ACC112 (cell line): ENCODE data around the gene TCF7L2.

Experiments used
- H2AFZ ChIP-seq: fragments of 200-600 bp; sonication (generic); one replicate; pipeline ENCODE4 v1.6.0; 2017; ENCODE audit warnings: antibody characterized with exemption, low read length; ENCODE audit not compliant: unreplicated experiment
- H3K27ac ChIP-seq: fragments of 200-600 bp; sonication (generic); 2 replicates; pipeline ENCODE4 v1.5.1; 2014; ENCODE audit warnings: low read depth, mild to moderate bottlenecking, antibody characterized with exemption, low read length, moderate library complexity
- H3K27me3 ChIP-seq: fragments of 200-600 bp; sonication (generic); 2 replicates; pipeline ENCODE4 v1.6.1; 2014; ENCODE audit warnings: mild to moderate bottlenecking, antibody characterized with exemption, low read length, moderate library complexity, mixed read lengths; ENCODE audit not compliant: insufficient read depth
- H3K36me3 ChIP-seq: fragments of 200-600 bp; sonication (generic); 2 replicates; pipeline ENCODE4 v1.6.1; 2016; ENCODE audit warnings: mild to moderate bottlenecking, antibody characterized with exemption, low read length, moderate library complexity, mixed read lengths; ENCODE audit not compliant: insufficient read depth
- H3K4me1 ChIP-seq: fragments of 200-600 bp; sonication (generic); one replicate; pipeline ENCODE4 v1.6.1; 2016; ENCODE audit warnings: low read length, mixed read lengths; ENCODE audit not compliant: insufficient read depth, unreplicated experiment, control insufficient read depth
- H3K4me3 ChIP-seq: fragments of 200-600 bp; sonication (generic); 2 replicates; pipeline ENCODE4 v1.5.1; 2014; ENCODE audit warnings: mild to moderate bottlenecking, low read depth, low read length
- H3K79me2 ChIP-seq: fragments of 200-600 bp; sonication (generic); one replicate; pipeline ENCODE4 v1.6.0; 2016; ENCODE audit warnings: low read length; ENCODE audit not compliant: control insufficient read depth, unreplicated experiment, insufficient read depth

The TCF7L2 gene

DNA sequence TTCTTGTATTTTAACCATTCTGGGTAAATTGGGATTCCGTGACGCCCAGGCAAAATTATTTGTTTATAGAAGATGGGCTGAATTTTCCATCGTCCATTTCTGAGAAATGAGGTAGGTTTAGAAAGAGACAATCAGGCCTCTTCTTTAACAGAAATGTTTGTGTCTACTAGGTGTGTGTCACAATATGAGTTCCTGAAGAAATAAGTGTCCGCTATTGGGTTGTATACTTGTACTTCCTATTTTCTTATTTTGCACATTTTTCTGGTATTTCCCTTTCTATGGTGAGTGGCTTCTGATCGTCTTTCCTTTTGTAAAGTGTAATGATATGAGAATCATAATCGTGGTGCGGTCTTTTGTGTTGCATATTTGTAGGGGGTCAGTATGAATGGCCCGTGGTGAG is 83.9 kb downstream of the TCF7L2 start:
- Histone ChIP-seq H3K79me2 (peaks cover 57% of the 10 kb centered on the region), H3K27me3 (no peaks in the 10 kb centered on the region), H2AFZ (no peak overlapping the region), H3K4me3 (no peak overlapping the region), H3K36me3 (no peaks in the 10 kb centered on the region), H3K27ac (no peak overlapping the region), H3K4me1 (peaks cover 6% of the 10 kb centered on the region)

DNA sequence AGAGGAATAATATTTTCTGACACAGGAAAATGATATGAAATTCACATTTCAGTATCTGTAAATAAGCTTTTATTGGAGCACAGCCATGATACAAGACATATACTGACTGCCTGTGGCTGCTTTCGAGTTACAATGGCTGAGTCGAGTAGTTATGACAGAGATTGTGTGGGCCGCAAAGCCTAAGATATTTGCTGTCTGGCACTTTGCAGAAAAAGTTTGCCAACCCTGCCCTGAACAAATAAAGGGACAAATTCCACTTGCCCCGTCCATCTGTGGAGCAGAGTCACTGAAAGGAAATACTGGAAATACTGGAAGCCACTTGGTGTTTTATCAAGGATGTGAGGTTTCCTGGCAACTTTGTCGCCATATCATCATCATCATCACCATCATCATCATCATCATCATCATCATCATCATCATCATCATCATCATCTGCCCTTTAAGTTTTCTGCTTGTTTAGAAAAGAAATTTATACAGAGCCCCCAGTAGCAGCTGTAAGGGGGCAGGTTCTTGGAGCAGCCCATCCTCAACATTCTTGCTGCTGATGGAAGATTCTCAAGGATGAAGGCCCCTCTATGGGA is 85.8 kb downstream of the TCF7L2 start:
- peaks cover 40% of the 10 kb centered on the region for H3K79me2 ChIP-seq
- H3K27me3 ChIP-seq = no peaks in the 10 kb centered on the region
- H3K4me1 ChIP-seq = peaks cover under 1% of the 10 kb centered on the region
- H2AFZ ChIP-seq = no peak overlapping the region
- H3K27ac ChIP-seq = no peak overlapping the region
- 0 out of 2 replicates have a peak, but pooled peaks cover under 1% of the 10 kb centered on the region for H3K36me3 ChIP-seq
- H3K4me3 ChIP-seq = no peak overlapping the region

DNA sequence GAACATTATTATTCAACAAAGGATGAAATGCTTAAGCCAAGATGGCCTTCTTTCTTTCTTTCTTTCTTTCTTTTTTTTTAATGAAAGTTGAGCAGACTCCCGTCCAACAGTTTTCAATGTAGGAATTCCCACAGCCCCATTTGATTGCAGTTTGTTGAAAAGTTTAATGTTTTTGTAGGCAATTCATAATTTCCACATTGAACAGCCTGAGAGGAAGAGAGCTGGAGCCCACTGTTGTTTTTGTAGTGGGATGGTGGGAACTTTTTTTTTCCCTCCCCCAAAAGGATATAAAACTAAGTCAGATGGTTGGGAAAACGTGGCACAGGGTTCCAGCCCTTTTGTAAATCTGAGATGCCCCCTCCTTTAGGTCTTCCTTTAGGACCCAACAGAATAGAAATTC is 86.6 kb downstream of the TCF7L2 start:
- H2AFZ ChIP-seq = no peak overlapping the region
- no peak overlapping the region for H3K4me3 ChIP-seq
- H3K4me1 ChIP-seq = peaks cover 6% of the 10 kb centered on the region
- H3K27ac ChIP-seq = no peak overlapping the region
- H3K79me2 ChIP-seq = peaks cover 33% of the 10 kb centered on the region
- H3K27me3 ChIP-seq = no peaks in the 10 kb centered on the region
- 0 out of 2 replicates have a peak, but pooled peaks cover 3% of the 10 kb centered on the region for H3K36me3 ChIP-seq

DNA sequence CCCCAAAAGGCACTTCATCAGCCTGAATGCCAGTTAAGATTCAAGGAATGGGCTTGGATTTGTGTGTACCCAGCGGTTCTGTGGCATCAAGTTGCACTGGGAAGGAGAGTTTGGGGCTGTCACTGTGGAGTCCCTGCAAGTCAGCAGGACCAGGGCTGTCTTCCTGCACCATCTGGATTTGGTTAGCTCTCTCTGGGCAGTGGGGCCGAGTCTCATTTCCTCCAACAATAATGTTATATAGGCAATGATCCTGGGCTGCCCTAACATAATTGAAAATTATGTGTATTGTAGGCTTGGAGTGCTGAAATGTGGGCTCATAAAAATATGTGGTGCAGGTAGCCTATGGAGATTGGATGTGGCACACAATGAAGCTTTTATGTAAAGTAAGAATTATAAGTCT is 87.2 kb downstream of the TCF7L2 start:
- no peak overlapping the region for H3K4me3 ChIP-seq
- peaks cover 12% of the 10 kb centered on the region for H3K4me1 ChIP-seq
- H3K27ac ChIP-seq = no peak overlapping the region
- H3K36me3 ChIP-seq = 0 out of 2 replicates have a peak, but pooled peaks cover 3% of the 10 kb centered on the region
- peaks cover 28% of the 10 kb centered on the region for H3K79me2 ChIP-seq
- no peak overlapping the region for H2AFZ ChIP-seq
- H3K27me3 ChIP-seq = no peaks in the 10 kb centered on the region

DNA sequence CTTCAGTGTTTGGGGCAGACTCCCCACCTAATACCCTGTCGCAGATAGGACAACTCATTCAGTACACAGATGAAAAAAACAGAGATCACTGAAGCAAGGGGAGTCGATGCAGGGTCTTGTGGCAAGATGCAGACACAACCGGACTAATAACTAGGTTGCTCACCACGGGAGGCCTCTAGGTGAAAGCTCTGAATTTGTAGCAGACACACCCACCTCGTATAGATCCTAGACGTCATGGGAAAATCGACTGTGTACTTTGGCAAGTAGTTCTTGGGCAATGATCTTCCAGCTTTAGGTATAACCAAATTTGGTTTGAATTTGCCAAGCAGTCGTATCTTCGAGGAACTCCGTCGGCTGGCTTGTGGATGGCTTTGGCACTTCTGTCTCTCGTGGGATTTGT is 88.1 kb downstream of the TCF7L2 start:
- H3K4me3 ChIP-seq = no peak overlapping the region
- H3K27me3 ChIP-seq = no peaks in the 10 kb centered on the region
- H3K27ac ChIP-seq = no peak overlapping the region
- H3K36me3 ChIP-seq = 0 out of 2 replicates have a peak, but pooled peaks cover 5% of the 10 kb centered on the region
- peaks cover 22% of the 10 kb centered on the region for H3K4me1 ChIP-seq
- no peak overlapping the region for H2AFZ ChIP-seq
- peaks cover 22% of the 10 kb centered on the region for H3K79me2 ChIP-seq

DNA sequence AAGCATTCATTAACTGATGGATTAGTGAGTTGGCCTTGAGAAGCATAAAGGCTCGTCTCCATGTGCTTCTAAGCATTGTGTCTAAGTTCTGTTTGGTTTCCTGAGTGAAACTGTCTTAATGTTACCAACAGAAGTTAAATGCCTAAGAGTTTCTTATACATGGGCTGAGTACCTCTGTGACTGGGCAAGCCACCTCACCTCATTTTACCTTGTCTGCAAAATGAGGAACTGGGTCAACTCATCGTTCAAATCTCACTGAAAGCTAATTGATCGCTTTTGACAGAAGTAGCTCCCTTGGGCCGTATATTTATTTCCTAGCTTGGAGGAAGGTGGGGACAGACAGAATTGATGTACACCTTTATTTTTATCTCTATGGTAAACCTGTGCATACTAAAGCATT is 88.9 kb downstream of the TCF7L2 start:
- H3K36me3 ChIP-seq = 0 out of 2 replicates have a peak, but pooled peaks cover 6% of the 10 kb centered on the region
- no peak overlapping the region for H3K27ac ChIP-seq
- H3K79me2 ChIP-seq = peaks cover 24% of the 10 kb centered on the region

DNA sequence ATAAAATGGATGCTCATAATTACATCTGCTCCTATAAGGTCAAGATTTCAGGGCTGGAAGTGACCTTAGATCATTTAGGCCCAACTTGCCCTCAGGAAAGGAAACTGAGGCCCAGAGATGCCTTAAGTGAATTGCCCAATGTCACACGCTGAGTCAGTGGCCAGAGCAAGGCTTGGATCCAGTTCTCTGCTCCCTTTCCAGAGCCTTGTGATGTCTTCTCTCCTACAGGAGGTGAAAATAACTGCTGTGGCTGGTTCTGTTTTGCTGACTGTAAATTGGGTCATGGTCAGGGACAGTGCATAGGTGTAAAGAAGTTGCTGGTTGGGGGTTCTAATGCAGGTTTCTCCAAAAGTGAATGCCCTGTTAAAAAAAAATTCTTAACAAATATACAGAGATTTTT is 91.3 kb downstream of the TCF7L2 start:
- Histone ChIP-seq H3K27ac (peak overlapping the region; percentile 56; the same call in 1 of the 2 replicates), H3K36me3 (0 out of 2 replicates have a peak, but pooled peaks cover 6% of the 10 kb centered on the region), H2AFZ (no peak overlapping the region), H3K4me1 (peaks cover 40% of the 10 kb centered on the region), H3K27me3 (no peaks in the 10 kb centered on the region), H3K79me2 (peaks cover 32% of the 10 kb centered on the region), H3K4me3 (no peak overlapping the region)

More for the DNA sequence above, 88.9 kb downstream of the TCF7L2 start:
- Histone ChIP-seq H2AFZ (no peak overlapping the region), H3K4me1 (peaks cover 24% of the 10 kb centered on the region), H3K4me3 (no peak overlapping the region), H3K27me3 (no peaks in the 10 kb centered on the region)

DNA sequence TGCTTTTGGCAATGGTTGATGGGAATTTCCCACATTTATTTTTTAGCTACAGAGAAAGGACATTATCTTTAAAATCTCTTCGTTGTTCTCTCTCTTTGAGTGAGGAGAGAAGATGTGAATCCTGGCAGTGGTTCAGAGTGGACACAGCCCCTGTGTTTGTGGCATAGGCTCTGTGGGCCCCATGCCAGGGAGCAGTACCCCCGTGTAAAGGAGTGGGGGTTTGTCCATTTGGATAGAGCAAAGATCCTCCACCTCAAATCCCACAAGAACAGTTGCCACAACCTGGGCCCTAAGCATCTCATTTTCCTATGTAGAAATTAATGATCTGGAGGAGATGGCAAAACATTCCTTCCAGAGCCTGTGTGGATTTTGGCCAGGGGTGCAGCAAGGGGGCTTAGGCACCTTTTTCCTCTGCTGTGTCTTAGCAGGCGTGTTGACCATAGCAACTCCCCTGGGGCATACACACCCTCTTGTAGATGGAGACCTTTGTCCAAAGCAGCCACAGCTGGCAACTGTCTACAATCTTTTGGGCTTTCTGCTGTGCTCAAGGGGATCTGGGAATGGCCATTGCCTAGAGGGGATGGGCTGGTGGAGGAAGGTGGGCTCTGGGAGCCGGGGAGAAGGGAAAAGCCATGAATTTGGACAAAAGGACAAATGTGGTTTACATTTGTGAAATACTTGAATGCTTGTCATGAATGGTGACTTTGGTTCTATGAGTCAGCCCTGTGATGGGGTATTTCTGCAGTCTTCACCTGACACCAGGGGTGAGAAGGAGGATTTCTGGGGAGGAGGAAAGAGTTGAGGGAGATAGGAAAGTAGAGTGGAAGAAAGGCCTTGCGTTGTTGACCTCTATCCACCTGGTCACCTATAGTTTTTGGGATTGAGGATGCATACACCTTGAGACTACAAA is 92.0 kb downstream of the TCF7L2 start:
- Histone ChIP-seq H3K4me3 (no peak overlapping the region), H3K27me3 (no peaks in the 10 kb centered on the region), H3K27ac (peak overlapping the region; percentile 56), H2AFZ (no peak overlapping the region), H3K79me2 (peaks cover 40% of the 10 kb centered on the region), H3K4me1 (peaks cover 48% of the 10 kb centered on the region), H3K36me3 (0 out of 2 replicates have a peak, but pooled peaks cover 6% of the 10 kb centered on the region)

DNA sequence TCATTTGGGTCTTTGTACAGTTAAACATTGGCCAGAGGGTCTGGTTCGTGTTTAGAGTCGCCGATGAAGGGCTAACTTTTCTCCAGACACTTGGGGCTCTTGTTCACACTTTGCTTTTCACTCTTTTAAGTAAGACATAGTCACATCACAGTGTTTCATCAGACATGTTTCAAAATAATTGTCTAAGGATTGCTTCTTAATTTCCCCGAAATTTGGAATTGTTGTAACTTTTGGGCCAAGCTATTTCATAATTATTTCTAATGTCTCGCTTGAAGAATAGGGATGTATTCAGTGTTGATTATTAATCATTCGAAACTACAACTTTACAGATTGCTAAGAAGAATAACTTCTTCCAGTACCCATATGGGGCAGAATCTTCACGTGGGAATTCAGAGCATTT is 92.8 kb downstream of the TCF7L2 start:
- Histone ChIP-seq H3K27ac (peak overlapping the region; percentile 56), H3K79me2 (peaks cover 42% of the 10 kb centered on the region), H2AFZ (no peak overlapping the region), H3K4me1 (peaks cover 56% of the 10 kb centered on the region), H3K36me3 (0 out of 2 replicates have a peak, but pooled peaks cover 6% of the 10 kb centered on the region), H3K27me3 (no peaks in the 10 kb centered on the region), H3K4me3 (no peak overlapping the region)

DNA sequence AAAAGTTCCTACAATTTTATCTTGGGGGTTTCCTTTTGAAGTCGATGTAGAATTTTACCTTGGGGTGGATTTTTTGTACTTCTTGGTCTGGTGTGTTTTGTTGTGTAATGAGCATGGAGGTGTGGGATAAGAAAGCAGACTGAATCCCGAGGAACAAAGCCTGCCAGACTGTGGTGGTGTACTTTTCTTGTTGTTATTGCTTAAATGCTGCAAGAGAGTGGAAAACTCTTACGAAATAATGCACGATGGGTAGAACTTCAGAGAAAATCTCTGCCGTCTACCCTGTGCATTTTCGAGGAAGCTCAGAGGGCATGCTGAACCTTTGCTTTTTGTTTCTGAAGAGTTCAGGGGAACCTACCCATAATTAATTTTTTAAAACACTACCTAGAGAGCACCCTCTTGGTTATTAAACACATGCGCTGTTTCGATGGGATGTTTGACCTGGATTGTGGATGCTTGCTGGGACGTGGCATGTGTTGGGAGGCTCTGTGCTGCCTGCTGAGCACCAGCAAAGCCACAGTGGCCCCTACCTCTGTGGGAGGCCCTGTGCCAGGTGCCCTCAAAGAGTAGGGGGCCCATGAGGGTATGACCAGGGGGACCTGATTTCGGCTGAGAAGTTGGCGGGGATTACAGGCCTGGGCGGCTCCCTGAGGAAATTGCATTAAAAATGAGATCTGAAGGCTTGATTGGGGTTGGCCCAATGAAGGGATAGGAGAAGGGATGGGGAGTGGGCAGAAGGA is 94.1 kb downstream of the TCF7L2 start:
- Histone ChIP-seq H3K27ac (no peak overlapping the region), H3K4me1 (peaks cover 60% of the 10 kb centered on the region), H3K79me2 (peaks cover 53% of the 10 kb centered on the region), H3K27me3 (no peaks in the 10 kb centered on the region), H2AFZ (no peak overlapping the region), H3K36me3 (0 out of 2 replicates have a peak, but pooled peaks cover 6% of the 10 kb centered on the region), H3K4me3 (no peak overlapping the region)
